IPS-18a (cell line): ENCODE data around the gene CDKN2C.

ENCODE experiments used
- H3K27ac ChIP-seq: one replicate; pipeline ENCODE4 v1.5.1; 2013; ENCODE audit warnings: low read length
- H3K27me3 ChIP-seq: one replicate; pipeline ENCODE4 v1.6.1; 2013; ENCODE audit warnings: mild to moderate bottlenecking, low read length; ENCODE audit not compliant: control insufficient read depth, insufficient read depth
- H3K36me3 ChIP-seq: one replicate; pipeline ENCODE4 v1.6.1; 2013; ENCODE audit warnings: low read depth, low read length; ENCODE audit not compliant: control insufficient read depth
- H3K4me1 ChIP-seq: one replicate; pipeline ENCODE4 v1.6.1; 2013; ENCODE audit warnings: low read depth, low read length; ENCODE audit not compliant: control insufficient read depth
- H3K4me3 ChIP-seq: one replicate; pipeline ENCODE4 v1.5.1; 2013; ENCODE audit warnings: low read length
- H3K9ac ChIP-seq: one replicate; pipeline ENCODE4 v1.6.1; 2013; ENCODE audit warnings: mild to moderate bottlenecking, low read length, moderate library complexity
- H3K9me3 ChIP-seq: one replicate; pipeline ENCODE4 v1.6.1; 2013; ENCODE audit warnings: low read depth, low read length; ENCODE audit not compliant: control insufficient read depth

Gene CDKN2C

GRCh38 chr1:50976111-50976889 lies 6.3 kb downstream of the CDKN2C start:
- Histone ChIP-seq H3K27me3 (peaks cover 99% of the 10 kb centered on the region), H3K9me3 (no peaks in the 10 kb centered on the region), H3K36me3 (no peaks in the 10 kb centered on the region), H3K9ac (no peak overlapping the region), H3K4me3 (peak overlapping the region; percentile 64), H3K4me1 (peaks cover 22% of the 10 kb centered on the region), H3K27ac (no peak overlapping the region)

- Histone ChIP-seq H3K9me3 (no peaks in the 10 kb centered on the region), H3K4me1 (peaks cover 22% of the 10 kb centered on the region), H3K36me3 (no peaks in the 10 kb centered on the region), H3K9ac (no peak overlapping the region), H3K4me3 (peak overlapping the region; percentile 64), H3K27me3 (peaks cover 99% of the 10 kb centered on the region), H3K27ac (no peak overlapping the region)
Measured at GRCh38 chr1:50976890-50977574, 7.0 kb downstream of the CDKN2C start.

GRCh38 chr1:50977575-50978143 lies 7.6 kb downstream of the CDKN2C start:
- Histone ChIP-seq H3K4me1 (peaks cover 22% of the 10 kb centered on the region), H3K27ac (no peak overlapping the region)

GRCh38 chr1:50978144-50978851 lies 8.3 kb downstream of the CDKN2C start:
- Histone ChIP-seq H3K9ac (no peak overlapping the region), H3K4me3 (peak overlapping the region; percentile 64), H3K9me3 (no peaks in the 10 kb centered on the region), H3K4me1 (peaks cover 22% of the 10 kb centered on the region), H3K27ac (no peak overlapping the region), H3K27me3 (peaks cover 99% of the 10 kb centered on the region), H3K36me3 (no peaks in the 10 kb centered on the region)

More at GRCh38 chr1:50977575-50978143, 7.6 kb downstream of the CDKN2C start:
- Histone ChIP-seq H3K9ac (no peak overlapping the region), H3K9me3 (no peaks in the 10 kb centered on the region), H3K36me3 (no peaks in the 10 kb centered on the region), H3K27me3 (peaks cover 99% of the 10 kb centered on the region), H3K4me3 (peak overlapping the region; percentile 64)

GRCh38 chr1:50978852-50979781 lies 9.1 kb downstream of the CDKN2C start:
- Histone ChIP-seq H3K9me3 (no peaks in the 10 kb centered on the region), H3K27ac (no peak overlapping the region), H3K36me3 (no peaks in the 10 kb centered on the region), H3K27me3 (peaks cover 97% of the 10 kb centered on the region), H3K4me1 (peaks cover 22% of the 10 kb centered on the region), H3K9ac (no peak overlapping the region), H3K4me3 (peak overlapping the region; percentile 64)

GRCh38 chr1:50979937-50980336 lies 9.9 kb downstream of the CDKN2C start:
- no peak overlapping the region for H3K4me3 ChIP-seq
- no peaks in the 10 kb centered on the region for H3K9me3 ChIP-seq
- H3K9ac ChIP-seq: no peak overlapping the region
- H3K36me3 ChIP-seq: no peaks in the 10 kb centered on the region
- H3K27me3 ChIP-seq: peaks cover 95% of the 10 kb centered on the region
- H3K27ac ChIP-seq: no peak overlapping the region
- peaks cover 22% of the 10 kb centered on the region for H3K4me1 ChIP-seq

- H3K9me3 ChIP-seq: no peaks in the 10 kb centered on the region
- peaks cover 95% of the 10 kb centered on the region for H3K27me3 ChIP-seq
- no peak overlapping the region for H3K27ac ChIP-seq
- no peaks in the 10 kb centered on the region for H3K36me3 ChIP-seq
- peaks cover 22% of the 10 kb centered on the region for H3K4me1 ChIP-seq
- no peak overlapping the region for H3K4me3 ChIP-seq
- no peak overlapping the region for H3K9ac ChIP-seq
Measured at GRCh38 chr1:50980505-50980904, 10.5 kb downstream of the CDKN2C start.

GRCh38 chr1:50981741-50982140 lies 11.7 kb downstream of the CDKN2C start:
- Histone ChIP-seq H3K36me3 (no peaks in the 10 kb centered on the region), H3K9ac (no peak overlapping the region), H3K9me3 (no peaks in the 10 kb centered on the region), H3K27me3 (peaks cover 89% of the 10 kb centered on the region), H3K4me3 (no peak overlapping the region), H3K4me1 (peaks cover 15% of the 10 kb centered on the region), H3K27ac (no peak overlapping the region)

GRCh38 chr1:50982611-50983010 lies 12.6 kb downstream of the CDKN2C start:
- Histone ChIP-seq H3K9me3 (no peaks in the 10 kb centered on the region), H3K4me1 (peaks cover 10% of the 10 kb centered on the region), H3K27me3 (peaks cover 80% of the 10 kb centered on the region), H3K9ac (no peak overlapping the region), H3K36me3 (no peaks in the 10 kb centered on the region), H3K4me3 (no peak overlapping the region), H3K27ac (no peak overlapping the region)

- Histone ChIP-seq H3K4me1 (peaks cover 10% of the 10 kb centered on the region), H3K27me3 (peaks cover 74% of the 10 kb centered on the region), H3K36me3 (no peaks in the 10 kb centered on the region), H3K4me3 (no peak overlapping the region), H3K9ac (no peak overlapping the region), H3K9me3 (no peaks in the 10 kb centered on the region), H3K27ac (no peak overlapping the region)
Measured at GRCh38 chr1:50983219-50983802, 13.3 kb downstream of the CDKN2C start.
